Measurements from ENCODE around the gene DSE.
"Not testable (repeated sequence)": the region's sequence is repeated elsewhere in the genome, so short reads cannot be mapped to it uniquely, and the experiment has no call there.

DNA sequence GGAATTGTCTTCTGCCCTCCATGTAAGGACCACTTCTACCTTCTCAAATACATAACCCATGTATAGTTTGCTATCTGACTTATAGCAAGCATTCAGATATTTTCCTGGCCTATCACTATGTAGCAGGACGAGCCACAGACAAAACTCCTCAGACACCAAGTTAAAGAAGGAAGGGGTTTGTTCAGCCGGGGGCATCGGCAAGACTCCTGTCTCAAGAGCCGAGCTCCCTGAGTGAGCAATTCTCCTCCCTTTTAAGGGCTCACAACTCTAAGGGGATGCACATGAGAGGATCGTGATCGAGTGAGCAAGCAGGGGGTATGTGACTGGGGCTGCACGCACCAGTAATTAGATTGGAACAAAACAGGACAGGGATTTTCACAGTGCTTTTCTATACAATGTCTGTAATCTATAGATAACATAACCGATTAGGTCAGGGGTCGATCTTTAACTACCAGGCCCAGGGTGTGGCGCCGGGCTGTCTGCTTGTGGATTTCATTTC, 45.1 kb upstream of the DSE start:
- TF ChIP-seq, protein P1, sequence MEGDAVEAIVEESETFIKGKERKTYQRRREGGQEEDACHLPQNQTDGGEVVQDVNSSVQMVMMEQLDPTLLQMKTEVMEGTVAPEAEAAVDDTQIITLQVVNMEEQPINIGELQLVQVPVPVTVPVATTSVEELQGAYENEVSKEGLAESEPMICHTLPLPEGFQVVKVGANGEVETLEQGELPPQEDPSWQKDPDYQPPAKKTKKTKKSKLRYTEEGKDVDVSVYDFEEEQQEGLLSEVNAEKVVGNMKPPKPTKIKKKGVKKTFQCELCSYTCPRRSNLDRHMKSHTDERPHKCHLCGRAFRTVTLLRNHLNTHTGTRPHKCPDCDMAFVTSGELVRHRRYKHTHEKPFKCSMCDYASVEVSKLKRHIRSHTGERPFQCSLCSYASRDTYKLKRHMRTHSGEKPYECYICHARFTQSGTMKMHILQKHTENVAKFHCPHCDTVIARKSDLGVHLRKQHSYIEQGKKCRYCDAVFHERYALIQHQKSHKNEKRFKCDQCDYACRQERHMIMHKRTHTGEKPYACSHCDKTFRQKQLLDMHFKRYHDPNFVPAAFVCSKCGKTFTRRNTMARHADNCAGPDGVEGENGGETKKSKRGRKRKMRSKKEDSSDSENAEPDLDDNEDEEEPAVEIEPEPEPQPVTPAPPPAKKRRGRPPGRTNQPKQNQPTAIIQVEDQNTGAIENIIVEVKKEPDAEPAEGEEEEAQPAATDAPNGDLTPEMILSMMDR (conservative IDR thresholded peaks at IDR 0.05; ENCODE audit: low read depth, low read length) = not testable (repeated sequence)
- TF ChIP-seq EZH2 (IDR thresholded peaks at IDR 0.05; ENCODE audit: low read length, unreplicated experiment); EZH2phosphoT487 (IDR thresholded peaks at IDR 0.05; ENCODE audit: borderline replicate concordance, low read length): not testable (repeated sequence)

Data from PC-3 (cell line).